C4-2B (cell line): ENCODE measurements around the gene PRKCD.

Source experiments
- ZFX ChIP-seq: fragments of 450-650 bp; IDR thresholded peaks from 2 replicates; pipeline ENCODE4 v1.6.1; 2017
- TF ChIP-seq, protein P1 (sequence below): fragments of 450-650 bp; conservative IDR thresholded peaks from 2 replicates; pipeline ENCODE4 v1.5.1; 2017; ENCODE audit warnings: mild to moderate bottlenecking

DNA sequence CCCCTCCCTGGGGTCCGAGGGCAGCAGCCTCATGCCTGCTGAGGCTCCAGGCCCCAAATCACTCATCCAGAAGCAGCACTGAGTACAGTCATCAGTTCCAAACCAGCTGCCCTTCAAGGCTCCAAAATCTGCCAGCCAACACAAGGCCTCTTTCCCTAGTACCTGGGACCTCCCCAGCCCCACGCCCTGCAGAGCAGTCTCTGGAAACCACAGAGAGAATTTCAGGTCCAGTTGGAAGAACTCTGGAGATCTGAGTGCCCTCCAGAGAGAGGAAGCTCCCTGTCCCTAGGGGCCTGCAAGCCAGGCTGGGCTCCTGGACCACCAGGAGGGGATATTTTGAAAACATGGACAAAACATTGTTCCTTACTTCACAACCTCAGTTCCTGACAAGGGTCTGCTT lies 68.6 kb downstream of the PRKCD start:
- TF ChIP-seq, protein P1, sequence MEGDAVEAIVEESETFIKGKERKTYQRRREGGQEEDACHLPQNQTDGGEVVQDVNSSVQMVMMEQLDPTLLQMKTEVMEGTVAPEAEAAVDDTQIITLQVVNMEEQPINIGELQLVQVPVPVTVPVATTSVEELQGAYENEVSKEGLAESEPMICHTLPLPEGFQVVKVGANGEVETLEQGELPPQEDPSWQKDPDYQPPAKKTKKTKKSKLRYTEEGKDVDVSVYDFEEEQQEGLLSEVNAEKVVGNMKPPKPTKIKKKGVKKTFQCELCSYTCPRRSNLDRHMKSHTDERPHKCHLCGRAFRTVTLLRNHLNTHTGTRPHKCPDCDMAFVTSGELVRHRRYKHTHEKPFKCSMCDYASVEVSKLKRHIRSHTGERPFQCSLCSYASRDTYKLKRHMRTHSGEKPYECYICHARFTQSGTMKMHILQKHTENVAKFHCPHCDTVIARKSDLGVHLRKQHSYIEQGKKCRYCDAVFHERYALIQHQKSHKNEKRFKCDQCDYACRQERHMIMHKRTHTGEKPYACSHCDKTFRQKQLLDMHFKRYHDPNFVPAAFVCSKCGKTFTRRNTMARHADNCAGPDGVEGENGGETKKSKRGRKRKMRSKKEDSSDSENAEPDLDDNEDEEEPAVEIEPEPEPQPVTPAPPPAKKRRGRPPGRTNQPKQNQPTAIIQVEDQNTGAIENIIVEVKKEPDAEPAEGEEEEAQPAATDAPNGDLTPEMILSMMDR = no peak
- no peak for TF ChIP-seq ZFX
